Measurements from ENCODE around the gene PGF. TPM values are rescaled to one million over a fixed set of nuclear protein-coding genes. Genes with fewer than 3 reads are reported as not detected.

PGF gene
- polyA plus RNA-seq, 1 donor (not counting 4 experiments of a cell fraction or from before 2014, with no cell fraction given) = 16.5 TPM

DNA sequence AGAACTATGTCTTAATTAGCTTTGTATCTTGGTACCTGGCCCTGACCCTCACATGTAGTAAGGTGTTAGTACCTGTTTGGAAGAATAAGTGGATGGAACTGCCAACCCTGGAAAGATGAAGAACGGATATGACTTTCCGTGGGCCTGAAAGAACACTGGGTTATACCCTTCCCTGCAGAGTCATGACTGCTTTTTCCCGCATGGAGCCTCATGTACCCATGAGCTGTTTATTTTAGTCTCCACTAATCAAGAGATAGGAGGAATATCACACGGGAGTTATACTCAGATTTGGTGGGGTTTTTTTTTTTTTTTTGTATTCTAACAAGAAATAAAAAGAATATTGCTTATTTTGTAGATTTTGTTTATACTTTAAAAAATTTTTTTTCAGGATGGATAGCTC, 57.8 kb downstream of the PGF start:
- dilution Hi-C loops (cut with MboI; ENCODE audit: extremely low pct_ligation_motif_present, low sequenced_read_pairs) = no loop called here
- H3K9me3 ChIP-seq (ENCODE audit: control insufficient read depth, low read depth, low read length) = no peaks in the 10 kb centered on the region
- FAIRE-seq = no peak

DNA sequence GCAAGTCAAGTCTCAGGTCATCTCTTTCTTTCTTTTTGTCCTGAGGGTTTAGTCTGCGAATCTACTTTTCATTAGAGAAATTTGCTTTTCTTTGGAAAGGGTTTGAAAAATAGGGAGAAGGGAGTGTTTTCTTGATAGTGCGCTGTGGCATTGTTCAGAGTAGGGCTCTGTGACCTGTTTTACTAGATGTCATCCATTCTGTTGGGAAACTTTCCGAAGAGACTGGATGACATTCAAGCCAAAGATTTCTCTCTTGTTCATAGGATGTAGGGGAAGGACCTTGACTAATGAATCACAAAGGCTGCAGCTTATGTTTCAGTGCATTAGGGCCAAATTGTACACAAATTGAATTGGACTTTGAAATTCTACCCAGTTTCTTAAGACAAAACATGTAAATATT, 59.0 kb downstream of the PGF start:
- dilution Hi-C loops (cut with MboI; ENCODE audit: extremely low pct_ligation_motif_present, low sequenced_read_pairs) = no loop called here
- Histone ChIP-seq H3K27ac (ENCODE audit: control insufficient read depth, insufficient read depth, low read length) (no peak overlapping the region), H3K27me3 (ENCODE audit: control insufficient read depth, extremely low read depth, insufficient read depth, low read length) (no peaks in the 10 kb centered on the region), H3K9ac (ENCODE audit: control insufficient read depth, extremely low read depth, insufficient read depth, low read length) (no peak overlapping the region), H3K79me2 (ENCODE audit: control insufficient read depth, insufficient read depth, low read length) (peaks cover 2% of the 10 kb centered on the region), H3K36me3 (ENCODE audit: control insufficient read depth in 2 of 2, extremely low read depth in 1 of 2, insufficient read depth in 2 of 2, low read length in 2 of 2) (peaks cover 57 to 71% of the 10 kb centered on the region in 2 experiments), H3K4me2 (ENCODE audit: control insufficient read depth, extremely low read depth, insufficient read depth, low read depth, low read length) (no peak overlapping the region), H3K9me3 (ENCODE audit: control insufficient read depth, low read depth, low read length) (no peaks in the 10 kb centered on the region), H3K4me1 (ENCODE audit: control insufficient read depth, extremely low read depth, insufficient read depth, low read length) (no peaks in the 10 kb centered on the region), H3K4me3 (ENCODE audit: control insufficient read depth in 2 of 3, extremely low read depth in 1 of 3, insufficient read depth in 2 of 3, low read depth in 1 of 3, low read length in 3 of 3) (no peak overlapping the region), H2AFZ (ENCODE audit: control insufficient read depth, low read length) (no peak overlapping the region), H4K20me1 (ENCODE audit: control insufficient read depth, extremely low read depth, insufficient read depth, low read length) (no peaks in the 10 kb centered on the region), H3K9me1 (ENCODE audit: control insufficient read depth, extremely low read depth, insufficient read depth, low read length) (no peaks in the 10 kb centered on the region)
- no peak for DNase-seq (ENCODE audit: low read depth, low spot score)
- no peak for FAIRE-seq
- no peak for TF ChIP-seq CTCF (optimal IDR thresholded peaks at IDR 0.05 in 1 of 3, IDR thresholded peaks at IDR 0.05 in 1 of 3, conservative IDR thresholded peaks at IDR 0.05 in 1 of 3; ENCODE audit: extremely low read depth in 1 of 3, insufficient read depth in 2 of 3, low read length in 3 of 3)
- no peak for TF ChIP-seq EZH2 (IDR thresholded peaks at IDR 0.05; ENCODE audit: low read length)

More for the DNA sequence above, 57.8 kb downstream of the PGF start:
- H3K27me3 ChIP-seq (ENCODE audit: control insufficient read depth, extremely low read depth, insufficient read depth, low read length) = no peaks in the 10 kb centered on the region
- no peaks in the 10 kb centered on the region for H3K9me1 ChIP-seq (ENCODE audit: control insufficient read depth, extremely low read depth, insufficient read depth, low read length)
- no peak overlapping the region for H3K4me2 ChIP-seq (ENCODE audit: control insufficient read depth, extremely low read depth, insufficient read depth, low read depth, low read length)
- no peak overlapping the region for H3K9ac ChIP-seq (ENCODE audit: control insufficient read depth, extremely low read depth, insufficient read depth, low read length)
- TF ChIP-seq CTCF (optimal IDR thresholded peaks at IDR 0.05 in 1 of 3, IDR thresholded peaks at IDR 0.05 in 1 of 3, conservative IDR thresholded peaks at IDR 0.05 in 1 of 3; ENCODE audit: extremely low read depth in 1 of 3, insufficient read depth in 2 of 3, low read length in 3 of 3) = no peak
- no peak for TF ChIP-seq EZH2 (IDR thresholded peaks at IDR 0.05; ENCODE audit: low read length)
- H4K20me1 ChIP-seq (ENCODE audit: control insufficient read depth, extremely low read depth, insufficient read depth, low read length) = no peaks in the 10 kb centered on the region
- no peak overlapping the region for H2AFZ ChIP-seq (ENCODE audit: control insufficient read depth, low read length)
- H3K27ac ChIP-seq (ENCODE audit: control insufficient read depth, insufficient read depth, low read length) = no peak overlapping the region
- no peaks in the 10 kb centered on the region for H3K4me1 ChIP-seq (ENCODE audit: control insufficient read depth, extremely low read depth, insufficient read depth, low read length)
- H3K4me3 ChIP-seq (ENCODE audit: control insufficient read depth in 2 of 3, extremely low read depth in 1 of 3, insufficient read depth in 2 of 3, low read depth in 1 of 3, low read length in 3 of 3) = no peak overlapping the region
- H3K79me2 ChIP-seq (ENCODE audit: control insufficient read depth, insufficient read depth, low read length) = no peaks in the 10 kb centered on the region
- H3K36me3 ChIP-seq (ENCODE audit: control insufficient read depth in 2 of 2, extremely low read depth in 1 of 2, insufficient read depth in 2 of 2, low read length in 2 of 2) = peaks cover 56 to 80% of the 10 kb centered on the region in 2 experiments
- DNase-seq (ENCODE audit: low read depth, low spot score) = no peak

Data from keratinocyte (primary cell).